ENCODE data around the gene DAPK2.

DAPK2 gene

GRCh38 chr15:63893866-63894661, 152.2 kb downstream of the DAPK2 start:
- DNase-seq (ENCODE audit: low spot score), result no peak

- DNase-seq (ENCODE audit: low spot score), result no peak
Observed at GRCh38 chr15:63892794-63893441, 153.4 kb downstream of the DAPK2 start.

DNA sequence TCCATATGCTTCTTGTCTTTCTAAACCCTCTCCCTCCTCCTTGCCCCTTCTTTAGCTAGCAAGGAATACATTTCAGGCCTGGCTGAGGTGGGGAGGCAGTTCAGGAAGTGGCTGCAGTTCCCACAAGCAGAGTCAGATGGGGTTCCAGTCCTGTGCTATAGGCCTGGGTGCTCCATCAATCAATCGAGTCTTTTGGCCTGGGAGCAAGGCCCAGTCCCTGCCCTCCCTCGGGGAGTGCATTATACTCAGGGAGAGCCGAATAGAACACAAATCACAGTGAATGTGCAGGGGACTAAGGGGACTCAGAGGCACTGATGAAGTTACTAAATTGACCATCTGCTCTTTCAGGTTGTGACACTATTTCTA, 154.5 kb downstream of the DAPK2 start:
- no peak for DNase-seq (ENCODE audit: low spot score)

- peak; percentile 76 for DNase-seq (ENCODE audit: low spot score)
Observed at GRCh38 chr15:63891079-63891767, 155.1 kb downstream of the DAPK2 start.

- no peak for DNase-seq (ENCODE audit: low spot score)
Observed at GRCh38 chr15:63890617-63891016, 155.7 kb downstream of the DAPK2 start.

GRCh38 chr15:63889831-63890230, 156.5 kb downstream of the DAPK2 start:
- no peak for DNase-seq (ENCODE audit: low spot score)

- DNase-seq (ENCODE audit: low spot score), result no peak
Observed at GRCh38 chr15:63888823-63889222, 157.5 kb downstream of the DAPK2 start.

DNA sequence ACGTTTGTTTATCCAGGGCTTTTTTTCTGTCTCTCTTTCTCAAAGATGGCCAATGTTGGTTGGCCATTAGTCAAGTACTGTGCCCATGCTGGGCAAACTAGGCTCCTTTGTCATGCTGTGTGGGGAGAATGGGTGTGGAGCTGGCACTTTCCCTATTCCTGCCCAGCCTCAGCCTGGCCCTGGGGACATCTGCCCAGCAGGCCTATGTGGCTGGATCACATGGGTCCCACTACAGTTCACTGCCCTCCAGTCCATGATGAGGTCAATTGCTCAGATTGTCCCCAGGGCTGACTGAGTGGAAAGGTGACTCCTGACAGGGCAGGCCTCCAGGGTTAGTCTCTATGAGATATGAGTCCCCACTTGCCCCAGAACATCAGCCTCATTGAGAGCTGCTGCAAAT, 158.1 kb downstream of the DAPK2 start:
- peak; percentile 58 for DNase-seq (ENCODE audit: low spot score)

- no peak for DNase-seq (ENCODE audit: low spot score)
Observed at GRCh38 chr15:63887630-63888029, 158.7 kb downstream of the DAPK2 start.

DNA sequence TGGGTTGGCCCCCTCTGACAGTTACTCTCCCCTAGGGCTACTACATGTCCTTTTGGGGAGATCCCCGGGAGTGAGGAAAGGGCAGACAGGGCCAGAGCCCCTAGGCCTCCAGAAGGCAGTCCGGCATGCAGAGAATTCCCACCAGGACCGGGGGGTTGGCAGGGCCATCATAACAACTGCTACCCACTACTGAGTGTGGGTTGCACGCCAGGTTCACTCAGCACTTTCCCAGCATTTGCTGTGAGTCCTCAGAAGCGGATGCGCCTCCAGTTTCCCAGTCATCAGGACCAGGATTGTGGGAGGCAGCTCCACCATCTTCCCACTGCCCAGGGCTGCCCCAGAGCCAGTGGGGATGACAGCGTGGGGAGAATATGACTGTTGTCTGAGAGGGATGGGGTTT, 161.3 kb downstream of the DAPK2 start:
- DNase-seq (ENCODE audit: low spot score), result no peak

DNA sequence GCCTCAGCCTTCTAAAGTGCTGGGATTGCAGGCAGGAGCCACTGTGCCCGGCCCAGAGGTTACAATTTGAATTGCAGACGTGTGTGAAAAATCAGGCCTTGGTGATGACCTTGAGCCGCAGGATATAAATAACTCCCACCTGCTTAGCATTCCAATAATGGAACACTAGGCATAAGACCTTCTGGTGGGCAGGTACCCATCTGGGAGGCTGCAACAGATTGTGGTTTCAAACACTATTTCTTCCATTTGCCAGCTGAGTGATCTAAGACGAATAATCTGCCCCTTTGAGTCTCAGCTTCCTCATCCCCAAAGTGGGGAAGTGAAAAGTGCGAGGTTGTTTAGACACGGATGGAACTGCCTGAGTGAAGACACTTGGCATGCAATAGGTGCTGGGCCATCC, 164.9 kb downstream of the DAPK2 start:
- no peak for DNase-seq (ENCODE audit: low spot score)

DNA sequence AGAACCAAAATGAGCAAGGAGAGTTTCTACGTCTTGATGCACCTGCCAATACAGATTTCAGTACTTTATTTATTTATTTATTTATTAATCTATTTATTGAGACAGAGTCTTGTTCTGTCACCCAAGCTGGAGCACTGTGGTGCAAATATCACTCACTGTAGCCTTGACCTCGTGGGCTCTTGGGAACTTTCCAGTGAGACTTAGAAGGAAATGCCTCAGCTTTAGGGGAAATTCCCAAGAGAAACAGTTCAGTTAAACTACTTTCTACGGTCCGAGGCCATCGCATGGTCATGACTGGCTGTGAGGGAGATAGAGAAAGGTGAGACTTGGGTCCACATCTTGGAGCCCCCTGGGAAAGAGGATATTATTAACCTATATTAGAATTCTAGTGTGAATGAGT, 165.5 kb downstream of the DAPK2 start:
- DNase-seq (ENCODE audit: low spot score), result no peak

DNA sequence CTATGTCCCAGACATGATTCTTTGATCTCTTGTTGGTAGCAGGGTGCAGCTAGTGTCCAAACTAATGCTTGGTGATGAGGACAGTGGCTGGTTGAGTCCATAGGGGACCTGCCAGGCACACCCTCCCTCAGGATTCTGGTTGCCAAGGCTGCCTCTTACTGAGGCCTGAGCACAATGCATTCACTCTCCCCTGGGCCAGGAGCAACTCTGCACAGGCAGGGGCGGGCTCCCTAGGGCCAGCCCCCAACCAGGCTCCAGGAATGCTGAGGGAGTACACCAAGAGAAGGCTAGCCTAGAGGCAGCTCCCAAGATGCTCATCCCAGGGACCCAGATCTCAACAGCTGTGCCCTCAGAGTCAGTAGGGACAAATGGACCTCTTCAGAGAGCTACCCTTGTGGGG, 166.3 kb downstream of the DAPK2 start:
- no peak for DNase-seq (ENCODE audit: low spot score)

DNA sequence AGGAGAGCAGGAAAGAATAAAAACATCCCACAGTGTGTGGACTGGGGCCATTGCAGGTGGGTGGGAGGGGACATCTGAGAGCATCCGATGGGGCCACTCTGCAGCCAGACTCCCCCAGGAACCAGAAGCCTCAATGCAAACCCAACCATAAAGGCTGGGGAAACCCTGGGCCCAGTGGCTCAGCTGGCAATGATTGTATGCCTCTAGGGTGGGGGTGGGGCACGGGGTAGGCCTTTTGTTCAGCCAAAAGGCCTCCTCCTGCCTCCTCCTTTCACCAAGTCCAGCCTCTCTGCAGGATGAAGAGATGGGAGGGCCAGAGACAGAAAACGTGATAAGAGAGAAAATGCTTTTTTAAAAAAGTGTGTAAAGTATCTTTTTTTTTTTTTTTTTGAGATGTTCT, 167.1 kb downstream of the DAPK2 start:
- DNase-seq (ENCODE audit: low spot score), result no peak

DNA sequence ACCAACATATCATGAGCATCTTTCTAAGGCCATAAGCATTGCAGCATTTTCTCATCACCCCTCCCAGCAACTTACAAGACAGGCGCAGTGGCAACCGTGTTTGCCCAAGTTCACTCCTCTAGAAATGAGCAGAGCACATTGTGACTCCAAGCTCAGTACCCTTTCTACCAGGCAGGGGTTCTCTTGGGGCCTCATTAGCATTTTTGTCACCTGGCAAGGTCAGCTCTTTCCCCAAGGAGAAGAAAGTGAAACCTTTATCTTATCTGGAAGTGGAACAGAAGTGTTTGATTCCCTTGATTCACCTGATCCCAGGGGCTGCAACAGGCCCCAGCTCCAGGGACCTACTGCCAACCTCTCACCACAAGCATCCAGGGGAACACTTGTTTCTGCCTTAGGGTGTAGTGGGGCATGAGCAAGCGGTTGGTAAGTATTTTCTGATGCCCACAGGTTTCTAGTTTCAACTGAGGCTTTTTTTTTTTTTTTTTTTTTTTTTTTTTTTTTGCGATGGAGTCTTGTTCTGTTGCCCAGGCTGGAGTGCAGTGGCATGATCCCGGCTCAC, 168.5 kb downstream of the DAPK2 start:
- DNase-seq (ENCODE audit: low spot score), result no peak

- DNase-seq (ENCODE audit: low spot score), result no peak
Observed at GRCh38 chr15:63876085-63876662, 170.1 kb downstream of the DAPK2 start.

DNA sequence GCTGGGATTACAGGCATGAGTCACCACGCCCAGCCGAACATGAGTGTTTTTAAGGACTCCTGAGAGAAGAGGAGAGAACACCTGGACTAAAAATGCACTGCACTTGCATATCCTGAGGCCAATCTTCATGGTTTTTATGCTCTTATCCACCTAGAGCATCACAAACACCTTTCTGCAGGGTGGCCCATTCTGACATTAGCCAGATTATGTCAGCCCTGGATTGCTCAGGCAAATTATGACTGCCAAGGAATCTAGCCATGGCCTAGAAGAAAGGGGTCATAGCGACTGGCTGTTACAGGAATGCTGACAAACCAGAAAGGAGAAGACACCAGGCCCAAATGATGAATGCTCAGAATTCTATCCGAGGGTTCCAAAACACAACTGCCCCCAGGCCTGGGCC, 171.7 kb downstream of the DAPK2 start:
- DNase-seq (ENCODE audit: low spot score), result no peak

DNA sequence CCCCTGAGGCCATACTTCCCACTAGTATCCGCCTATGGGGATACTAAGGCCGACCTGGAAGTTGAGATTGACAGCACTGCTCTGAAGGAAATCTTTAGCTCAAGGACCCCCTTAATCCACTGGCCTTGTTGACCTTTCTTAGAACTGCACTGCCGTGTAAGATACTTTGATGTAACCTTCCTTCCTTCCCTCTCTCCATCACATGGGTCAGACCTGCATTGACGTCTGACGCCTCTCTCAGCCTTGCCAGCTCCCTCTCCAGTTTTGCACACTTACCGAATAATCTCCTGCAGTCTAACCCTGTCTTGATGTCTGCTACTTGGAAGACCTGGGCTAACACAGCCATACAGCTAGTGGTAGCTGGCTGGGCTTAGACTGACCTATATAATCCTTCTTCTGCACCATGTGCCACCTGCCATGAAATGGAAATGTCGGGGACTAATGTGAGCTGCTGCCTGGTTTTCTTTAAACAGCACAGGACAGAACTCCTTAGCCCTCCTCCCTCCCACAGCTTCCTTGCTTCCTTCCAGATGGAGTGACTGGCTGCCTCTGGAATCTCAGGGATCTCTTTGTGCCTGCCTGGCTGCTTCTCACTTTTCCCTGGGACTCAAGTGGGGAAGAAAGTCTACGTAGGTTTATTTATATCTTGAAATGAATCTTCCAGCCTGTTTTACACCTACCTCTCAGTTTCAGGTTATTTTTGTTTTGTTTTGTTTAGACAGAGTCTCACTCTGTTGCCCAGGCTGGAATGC, 173.3 kb downstream of the DAPK2 start:
- no peak for DNase-seq (ENCODE audit: low spot score)

GRCh38 chr15:63870487-63871209, 175.6 kb downstream of the DAPK2 start:
- no peak for DNase-seq (ENCODE audit: low spot score)

- DNase-seq (ENCODE audit: low spot score), result peak; percentile 63
Observed at GRCh38 chr15:63870043-63870394, 176.3 kb downstream of the DAPK2 start.

DNA sequence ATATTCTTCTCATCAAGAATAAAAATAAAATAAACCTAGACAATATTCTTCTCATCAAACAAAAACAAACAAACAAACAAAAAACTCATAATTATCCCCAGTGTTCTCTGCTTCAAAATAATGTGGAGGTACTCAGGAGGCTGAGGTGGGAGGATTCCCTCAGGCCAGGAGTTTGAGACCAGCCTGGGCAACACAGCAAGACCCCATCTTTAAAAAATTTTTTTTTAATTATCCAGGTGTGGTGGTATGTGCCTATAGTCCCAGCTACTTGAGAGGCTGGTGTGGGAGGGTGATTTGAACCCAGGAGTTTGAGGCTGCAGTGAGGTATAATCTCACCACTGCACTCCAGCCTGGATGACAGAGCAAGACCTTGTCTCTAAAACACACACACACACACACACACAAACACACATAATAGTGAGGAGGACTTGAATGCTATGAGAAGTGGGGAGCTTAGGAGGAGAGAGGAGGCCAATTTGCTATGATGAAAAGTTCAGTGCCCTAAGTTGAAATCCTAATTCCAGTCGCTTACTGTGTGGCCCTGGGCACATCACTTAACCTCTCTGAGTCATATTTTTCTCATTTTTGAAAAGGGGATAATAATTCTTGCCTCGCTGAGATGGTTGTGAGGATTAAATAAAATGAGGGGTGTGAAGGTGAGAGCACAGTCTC, 176.8 kb downstream of the DAPK2 start:
- DNase-seq (ENCODE audit: low spot score), result no peak
